Measurements from ENCODE around the gene CD84. TPM values are rescaled to one million over a fixed set of nuclear protein-coding genes. Genes with fewer than 3 reads are reported as not detected.
"Not testable (repeated sequence)": the region's sequence is repeated elsewhere in the genome, so short reads cannot be mapped to it uniquely, and the experiment has no call there.

Gene CD84, protein sequence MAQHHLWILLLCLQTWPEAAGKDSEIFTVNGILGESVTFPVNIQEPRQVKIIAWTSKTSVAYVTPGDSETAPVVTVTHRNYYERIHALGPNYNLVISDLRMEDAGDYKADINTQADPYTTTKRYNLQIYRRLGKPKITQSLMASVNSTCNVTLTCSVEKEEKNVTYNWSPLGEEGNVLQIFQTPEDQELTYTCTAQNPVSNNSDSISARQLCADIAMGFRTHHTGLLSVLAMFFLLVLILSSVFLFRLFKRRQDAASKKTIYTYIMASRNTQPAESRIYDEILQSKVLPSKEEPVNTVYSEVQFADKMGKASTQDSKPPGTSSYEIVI
- total RNA-seq (2014; rRNA removed; shearing (Covaris generic)) = not detected in 2 replicates

DNA sequence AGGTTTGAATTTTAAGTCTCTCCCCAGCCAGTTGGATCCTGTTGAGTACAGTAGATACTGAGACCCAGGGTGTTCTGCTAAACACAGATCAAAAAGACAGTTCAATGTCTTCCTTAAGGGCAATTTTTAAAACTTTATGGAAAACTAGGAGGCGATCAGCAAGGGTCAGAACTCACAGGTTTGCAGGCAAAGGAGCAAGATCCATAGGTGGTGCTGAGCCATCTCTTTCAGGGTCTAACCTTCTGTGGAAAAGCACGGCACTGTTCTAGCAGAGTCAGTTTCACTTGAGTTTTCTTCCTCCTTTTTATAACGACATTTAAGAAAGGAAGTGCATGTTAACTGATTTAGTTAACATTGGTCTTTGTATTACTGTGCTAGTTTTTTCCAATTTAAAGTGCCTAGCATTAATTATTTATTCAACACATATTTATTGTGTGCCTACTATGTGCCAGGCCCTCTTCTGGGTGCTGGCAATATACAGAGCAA, at the start of gene CD84:
CD84 (minus strand) TSS at position 281 of the 486 bp plus-strand sequence; CDS start at position 222, 59 bp downstream.
- no peak for DNase-seq (ENCODE audit: low spot score)

DNA sequence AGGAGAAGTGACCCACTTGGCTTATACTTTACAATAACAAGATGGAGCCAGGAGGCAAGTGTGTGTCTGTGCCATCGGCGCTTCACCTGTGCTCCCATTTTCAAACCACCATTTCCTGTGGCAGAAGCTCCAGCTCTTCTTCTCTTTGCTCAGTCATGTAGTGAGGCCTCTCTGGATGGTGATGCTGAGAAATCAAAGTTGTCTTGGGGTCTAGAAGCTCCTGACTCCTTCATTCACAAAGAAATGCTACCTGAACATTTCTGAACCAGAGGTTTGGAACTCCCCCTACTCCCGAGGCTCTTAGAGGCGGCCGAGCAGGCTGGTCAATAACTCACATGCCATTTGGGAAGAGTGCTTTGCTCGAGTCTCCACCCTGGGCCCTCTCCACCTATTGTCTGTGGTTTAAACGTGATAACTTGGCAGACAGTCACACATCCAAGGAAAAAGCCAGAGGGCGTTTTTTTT, 49.5 kb upstream of the CD84 start:
- no peak for DNase-seq (ENCODE audit: low spot score)

DNA sequence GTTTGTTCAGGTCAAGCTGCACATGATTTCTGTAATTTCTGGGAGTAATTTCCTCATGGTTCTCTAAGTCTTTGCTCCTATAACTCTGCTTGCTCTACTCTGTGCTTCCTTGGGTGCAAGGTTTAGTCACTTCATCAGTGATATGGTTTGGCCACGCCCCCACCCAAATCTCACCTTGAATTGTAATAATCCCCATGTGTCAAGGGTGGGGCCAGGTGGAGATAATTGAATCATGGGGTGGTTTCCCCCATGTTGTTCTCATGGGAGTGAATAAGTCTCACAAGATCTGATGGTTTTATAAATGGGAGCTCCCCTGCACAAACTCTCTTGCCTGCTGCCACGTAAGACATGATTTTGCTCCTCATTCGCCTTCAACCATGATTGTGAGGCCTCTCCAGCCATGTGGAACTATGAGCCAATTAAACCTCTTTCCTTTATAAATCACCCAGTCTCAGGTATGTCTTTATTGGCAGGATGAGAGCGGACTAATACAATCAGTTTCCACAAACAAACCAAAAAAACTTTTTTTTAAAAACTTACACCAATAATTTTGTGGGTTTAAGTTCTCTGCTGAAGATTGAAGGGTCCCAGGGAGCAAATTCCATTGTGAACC, 48.5 kb upstream of the CD84 start:
- not testable (repeated sequence) for DNase-seq (ENCODE audit: low spot score)

DNA sequence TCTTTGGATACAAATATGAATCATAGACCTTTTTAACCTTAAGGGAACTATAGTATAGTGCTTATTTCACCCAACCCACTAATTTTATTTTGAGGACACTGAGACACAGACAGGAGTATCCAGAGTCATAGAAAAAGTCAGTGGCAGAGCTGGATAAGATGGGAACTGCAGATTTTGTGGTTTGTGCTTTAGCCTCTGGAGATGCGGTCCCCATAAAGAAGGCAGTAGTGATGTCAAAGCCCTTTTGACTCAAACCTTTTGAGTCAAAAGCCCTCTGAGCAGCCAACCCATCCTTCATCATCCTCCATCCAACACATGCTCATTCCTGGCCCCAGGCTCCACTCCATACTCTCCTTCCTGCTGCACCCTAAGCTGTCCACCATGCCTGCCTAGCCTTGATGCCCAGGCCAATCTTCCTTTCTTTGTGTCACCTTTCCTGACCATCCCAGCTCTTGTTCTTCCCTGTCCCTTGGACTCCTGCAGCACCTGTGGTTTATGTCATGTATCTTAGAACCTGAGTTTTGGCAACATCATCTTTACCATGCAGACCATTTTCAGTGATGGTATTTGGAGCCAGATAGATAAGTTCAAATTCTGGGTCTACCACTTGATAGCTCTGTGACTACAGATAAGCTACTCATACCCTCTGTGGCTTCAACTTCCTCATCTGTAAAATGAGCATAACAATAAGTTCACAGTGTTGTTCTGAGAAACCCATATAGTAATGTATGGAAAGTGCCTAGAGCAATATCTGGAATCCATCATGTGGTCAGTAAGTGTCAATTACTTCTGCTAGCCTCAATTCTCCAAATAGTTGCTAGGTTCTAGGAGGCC, 47.4 kb upstream of the CD84 start:
- no peak for DNase-seq (ENCODE audit: low spot score)

DNA sequence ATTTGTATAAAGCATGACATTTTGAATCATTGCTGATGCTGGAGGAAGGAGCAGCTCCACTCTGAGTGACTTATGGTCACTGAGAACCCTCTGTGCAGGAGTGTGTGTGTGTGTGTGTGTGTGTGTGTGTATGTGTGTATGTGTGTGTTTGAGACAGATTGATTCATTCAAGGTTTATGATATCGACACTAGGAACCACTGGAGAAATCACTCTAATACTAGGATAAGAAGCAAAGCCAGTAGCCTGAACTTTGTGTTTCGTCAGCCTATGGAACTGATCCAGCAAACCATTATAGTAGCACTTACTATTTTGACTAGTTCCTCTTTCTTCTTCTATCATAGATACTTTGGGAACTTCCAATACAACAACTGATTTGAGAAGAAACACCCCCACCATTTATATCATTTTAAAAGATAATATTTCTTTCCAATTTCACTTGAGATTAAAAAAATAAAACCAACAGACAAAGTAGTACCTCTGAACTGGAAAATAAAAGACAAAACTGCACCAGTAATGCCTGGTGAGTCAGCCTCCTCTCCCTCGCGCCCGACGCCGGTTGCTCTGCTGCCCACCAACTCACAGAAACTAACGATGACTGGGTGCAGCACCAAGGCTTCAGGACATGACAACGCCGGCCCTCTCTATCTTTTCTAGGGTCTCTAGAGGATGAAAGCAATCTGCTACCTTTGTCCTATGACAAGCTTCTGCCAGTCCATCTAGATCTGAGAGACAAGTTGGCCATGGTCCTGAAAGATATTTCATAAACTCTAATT, 46.6 kb upstream of the CD84 start:
- no peak for DNase-seq (ENCODE audit: low spot score)

DNA sequence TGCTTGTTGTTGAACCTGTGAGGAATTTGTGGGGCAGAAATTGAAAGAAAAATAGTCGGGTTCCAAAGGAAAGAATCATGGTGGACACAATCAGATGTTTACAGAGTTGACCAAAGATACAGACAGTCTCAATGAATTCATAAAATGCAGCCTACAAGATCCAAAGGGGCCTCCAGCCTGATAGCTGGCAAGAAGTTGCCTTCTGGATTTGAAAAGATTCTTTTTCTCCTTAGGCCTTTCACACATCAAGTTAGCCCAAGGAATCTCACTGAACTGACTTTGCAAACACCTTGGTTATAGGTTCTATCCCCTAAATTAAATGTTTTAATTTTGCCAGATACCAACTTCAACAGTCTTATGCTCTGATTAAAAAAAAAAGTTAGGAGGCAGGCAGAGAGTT, 46.0 kb upstream of the CD84 start:
- no peak for DNase-seq (ENCODE audit: low spot score)

DNA sequence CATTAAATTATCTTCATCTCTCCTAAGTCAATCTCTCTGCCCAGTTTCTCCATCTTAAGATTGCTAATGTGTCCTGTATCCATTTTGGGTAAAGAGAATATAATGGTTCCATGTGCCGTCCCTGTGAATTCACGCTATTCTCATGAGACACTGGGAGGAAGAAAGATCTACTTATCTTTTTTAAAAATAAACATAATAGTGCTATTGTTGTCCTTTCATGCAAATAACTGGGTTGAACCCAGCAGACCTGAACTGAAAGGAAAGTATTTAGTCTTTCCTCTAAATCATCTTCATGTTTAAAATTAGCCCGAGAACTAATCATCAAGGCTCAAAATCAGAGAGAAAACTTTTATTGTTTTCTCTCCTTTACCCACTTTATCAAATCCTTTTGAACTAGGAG, 45.2 kb upstream of the CD84 start:
- DNase-seq (ENCODE audit: low spot score) = no peak

DNA sequence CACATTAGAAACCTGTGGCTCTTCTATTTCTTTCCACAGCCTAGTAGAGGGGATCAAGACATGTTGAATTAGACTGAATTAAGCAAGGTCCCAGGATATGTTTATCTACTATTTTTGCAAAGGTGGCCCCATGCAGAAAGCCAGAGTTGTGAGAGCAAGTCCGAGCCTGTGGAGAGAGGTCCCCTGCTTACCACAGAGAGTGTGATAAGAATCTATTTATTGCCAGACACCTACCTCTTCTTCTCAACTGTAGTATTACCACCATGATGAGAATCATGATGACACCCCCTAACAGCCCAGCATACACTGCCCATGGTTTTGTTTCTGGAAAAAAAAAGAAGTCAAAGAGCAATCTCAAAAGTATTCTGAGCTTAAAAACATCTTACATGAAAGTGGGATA, 44.6 kb upstream of the CD84 start:
- DNase-seq (ENCODE audit: low spot score) = no peak

DNA sequence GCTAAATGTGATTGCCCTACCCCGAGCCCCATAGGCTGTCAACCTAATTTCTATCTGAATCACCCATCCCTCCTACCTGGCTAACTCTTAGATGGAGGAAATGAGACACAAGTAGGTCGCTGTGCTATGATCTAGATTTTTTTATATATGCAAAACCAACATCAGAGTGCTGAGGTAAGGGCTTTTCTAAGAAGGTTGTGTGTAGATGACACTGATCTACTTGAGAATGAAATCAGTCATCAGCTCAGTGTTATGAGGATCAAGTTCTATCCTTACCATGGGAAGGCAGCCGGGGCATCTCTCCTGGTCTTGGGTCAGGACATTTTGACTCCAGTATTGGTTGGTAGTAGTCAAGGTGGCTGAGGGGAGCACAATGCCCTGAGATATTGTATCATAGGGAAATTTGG, 43.9 kb upstream of the CD84 start:
- no peak for DNase-seq (ENCODE audit: low spot score)

DNA sequence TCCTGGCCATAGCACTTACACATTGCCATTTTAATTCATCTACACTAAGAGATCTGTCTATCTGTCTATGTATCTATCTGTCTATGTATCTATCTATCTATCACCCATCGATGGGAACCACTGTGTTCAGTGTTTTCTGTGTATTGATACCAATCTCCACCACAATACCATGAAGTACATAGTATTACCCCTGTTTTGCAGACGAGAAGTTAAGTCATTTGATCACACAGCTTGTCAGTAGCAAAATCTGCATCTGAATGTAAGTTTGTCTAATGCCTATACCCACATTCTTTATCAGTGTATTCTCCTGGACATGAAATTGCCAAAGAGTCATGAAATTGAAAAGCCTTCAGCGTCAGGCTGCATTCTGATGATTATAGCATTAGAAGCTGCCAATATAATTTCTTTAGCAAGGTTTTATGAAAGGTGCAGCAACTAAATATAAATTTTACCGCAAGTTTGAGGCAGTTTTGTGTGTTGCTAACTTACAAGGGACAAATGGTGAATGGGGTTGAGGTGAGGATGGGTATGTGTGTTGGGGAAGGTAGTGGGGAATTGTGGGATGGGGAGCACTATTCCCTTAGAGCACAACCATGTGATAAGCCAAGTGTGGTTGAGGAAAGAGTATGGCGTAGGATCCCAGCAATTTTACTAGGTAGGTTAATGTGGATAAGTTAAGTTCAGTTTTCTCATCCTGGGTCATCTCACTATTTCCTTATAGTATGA, 43.4 kb upstream of the CD84 start:
- no peak for DNase-seq (ENCODE audit: low spot score)

DNA sequence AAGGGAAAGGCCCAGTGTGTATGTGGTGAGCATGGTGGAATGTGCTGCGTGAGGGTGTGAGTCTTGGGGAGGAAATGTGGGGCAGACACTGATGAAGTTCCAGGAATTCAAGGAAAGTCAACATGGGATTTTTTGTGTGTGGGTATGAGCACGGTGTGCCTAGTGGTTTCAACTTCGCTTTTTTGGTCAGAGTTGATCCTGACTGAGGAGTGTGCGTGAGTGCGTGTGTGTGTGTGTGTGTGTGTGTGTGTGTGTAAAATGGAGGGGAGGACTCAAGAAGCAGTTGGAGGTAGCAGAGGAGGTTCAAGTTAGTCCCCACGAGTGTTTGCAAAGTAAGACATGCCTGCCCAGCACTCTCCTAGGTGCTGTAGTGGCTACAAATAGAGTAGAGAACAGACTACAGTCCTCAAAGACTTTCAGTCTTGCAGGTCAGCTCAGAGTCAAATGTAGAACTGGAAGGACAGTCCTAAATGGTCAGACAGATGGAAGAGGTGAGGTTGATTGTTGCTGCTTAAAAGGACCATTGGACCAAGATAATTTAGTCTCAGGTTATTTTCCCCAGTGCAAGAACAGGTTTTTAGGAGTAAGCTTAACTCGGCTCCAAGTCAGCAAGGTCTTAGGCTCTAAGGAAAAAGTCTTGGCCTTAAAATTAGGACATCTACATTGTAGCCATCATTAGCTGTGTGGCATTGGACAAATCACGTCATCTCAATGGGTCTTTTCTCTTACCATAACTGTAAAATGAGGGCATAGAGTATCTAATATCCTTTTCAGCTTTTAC, 42.5 kb upstream of the CD84 start:
- no peak for DNase-seq (ENCODE audit: low spot score)

DNA sequence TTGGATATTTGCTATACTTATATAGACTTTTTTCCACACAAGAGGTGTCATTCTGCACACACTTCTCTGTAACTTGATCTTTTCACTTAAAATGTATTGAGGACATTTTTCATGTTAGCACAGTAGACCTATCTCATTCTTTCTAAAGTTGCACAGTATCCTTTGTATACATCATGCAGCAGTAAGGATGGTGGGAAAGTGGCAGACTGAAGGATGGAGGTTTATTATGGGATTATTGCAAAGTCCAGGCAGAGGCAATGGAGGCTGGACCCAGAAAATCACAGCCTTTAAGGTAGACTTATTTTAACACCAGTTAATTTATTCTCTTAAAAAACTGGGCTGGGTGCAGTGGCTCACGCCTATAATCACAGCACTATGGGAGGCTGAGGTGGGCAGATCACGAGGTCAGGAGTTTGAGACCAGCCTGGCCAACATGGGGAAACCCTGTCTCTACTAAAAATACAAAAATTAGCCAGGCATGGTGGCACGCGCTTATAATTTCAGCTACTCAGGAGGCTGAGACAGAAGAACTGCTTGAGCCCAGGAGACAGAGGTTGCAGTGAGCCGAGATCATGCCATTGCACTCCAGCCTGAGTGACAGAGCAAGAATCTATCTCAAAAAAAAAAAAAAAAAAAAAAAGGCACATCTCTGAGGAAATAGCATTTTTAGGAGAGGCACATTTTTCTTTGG, 41.8 kb upstream of the CD84 start:
- DNase-seq (ENCODE audit: low spot score) = no peak

DNA sequence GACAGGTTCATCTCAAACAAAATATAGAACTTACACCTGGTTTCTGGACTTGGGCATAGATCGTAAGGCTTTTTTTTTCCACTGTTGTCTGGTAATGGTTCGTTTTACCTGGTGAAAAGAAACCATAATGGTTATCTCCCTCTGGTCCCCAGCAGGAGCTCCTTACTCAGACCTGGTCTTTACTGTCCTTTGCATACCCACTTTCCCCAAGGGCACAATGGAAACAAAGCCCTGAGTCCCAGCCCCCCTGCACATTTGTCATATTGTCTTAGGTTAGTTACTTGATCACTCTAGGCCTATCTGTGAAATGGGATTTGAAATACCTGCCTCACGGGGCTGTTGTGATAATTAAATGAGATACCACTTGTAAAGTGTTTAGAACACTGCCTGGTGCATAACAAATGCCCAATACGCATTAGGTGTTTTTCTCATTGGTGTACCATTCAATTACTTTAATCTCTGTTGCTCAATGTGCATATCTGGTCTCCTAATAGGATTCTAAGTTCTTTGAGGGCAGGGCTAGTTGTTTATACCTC, 40.5 kb upstream of the CD84 start:
- DNase-seq (ENCODE audit: low spot score) = no peak

DNA sequence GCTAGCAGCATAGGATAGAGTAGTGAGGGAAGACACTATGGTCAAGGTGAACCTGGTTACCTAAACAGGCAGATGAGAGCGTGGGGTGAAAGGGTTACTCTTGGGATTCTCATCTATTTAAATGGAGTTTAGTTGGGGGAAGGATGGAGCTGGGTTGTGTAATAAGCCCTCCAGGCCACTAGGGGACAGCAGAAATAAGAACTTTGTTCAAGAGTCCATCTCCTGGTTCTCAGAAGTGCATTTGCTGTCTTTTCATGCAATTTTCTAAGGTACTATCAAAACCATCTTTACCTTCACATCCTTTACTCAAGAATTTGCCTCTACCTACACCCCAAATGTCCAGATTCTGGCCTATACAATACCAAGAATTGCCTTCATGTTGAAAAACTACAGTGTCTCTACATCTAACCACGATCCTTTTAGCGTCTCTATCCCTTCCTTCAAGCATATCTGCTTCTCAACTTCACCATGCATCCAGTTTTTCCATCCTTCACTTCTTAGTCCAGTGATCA, 39.5 kb upstream of the CD84 start:
- peak; percentile 21 for DNase-seq (ENCODE audit: low spot score)

DNA sequence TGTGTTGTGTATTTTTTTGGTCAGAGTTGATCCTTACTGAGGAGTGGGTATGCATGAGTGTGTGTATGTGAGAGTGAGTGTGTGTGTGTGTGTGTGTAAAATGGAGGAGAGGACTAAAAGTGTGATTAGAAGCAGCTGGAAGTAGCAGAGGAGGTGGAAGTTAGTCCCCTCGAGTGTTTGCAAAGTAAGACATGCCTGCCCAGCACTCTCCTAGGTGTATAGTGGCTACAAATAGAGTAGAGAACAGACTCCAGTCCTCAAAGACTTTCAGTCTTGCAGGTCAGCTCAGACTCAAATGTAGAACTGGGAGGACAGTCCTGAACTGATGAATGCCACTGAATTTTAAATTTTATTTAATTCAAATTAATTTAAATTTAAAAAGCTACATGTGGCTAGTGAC, 39.0 kb upstream of the CD84 start:
- DNase-seq (ENCODE audit: low spot score) = no peak

DNA sequence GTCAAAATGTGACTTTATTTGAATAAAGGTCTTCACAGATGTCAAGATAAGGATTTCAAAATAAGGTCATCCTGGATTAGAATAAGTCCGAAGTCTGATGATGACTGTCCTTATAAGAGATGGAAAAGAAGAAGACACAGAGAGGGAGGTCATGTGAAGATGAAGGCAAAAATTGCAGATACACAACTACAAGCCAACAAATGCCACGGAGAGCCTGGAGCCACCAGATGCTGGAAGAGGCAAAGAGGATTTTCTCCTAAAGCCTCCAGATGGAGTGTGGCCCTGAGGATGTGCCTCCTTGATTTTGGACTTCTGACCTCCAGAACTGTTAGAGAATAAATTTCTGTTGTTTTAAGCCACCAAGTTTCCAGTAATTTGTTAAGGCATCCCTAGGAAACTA, 36.4 kb upstream of the CD84 start:
- DNase-seq (ENCODE audit: low spot score) = no peak

DNA sequence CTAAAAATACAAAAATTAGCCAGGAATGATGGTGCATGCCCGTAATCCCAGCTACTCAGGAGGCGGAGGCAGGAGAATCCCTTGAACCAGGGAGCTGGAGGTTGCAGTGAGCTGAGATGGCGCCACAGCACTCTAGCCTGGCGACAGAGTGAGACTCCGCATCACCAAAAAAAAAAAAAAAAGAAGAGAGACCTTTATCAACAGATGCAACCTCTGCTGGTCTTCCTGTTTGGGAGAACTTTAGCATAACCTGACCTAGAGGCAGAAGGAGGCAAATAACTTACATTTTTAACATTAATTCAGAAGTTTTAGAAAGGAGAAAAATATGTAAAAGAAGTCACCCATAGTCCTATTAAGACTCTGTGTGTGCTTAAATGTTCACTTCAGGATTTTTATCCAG, 35.1 kb upstream of the CD84 start:
- DNase-seq (ENCODE audit: low spot score) = no peak

DNA sequence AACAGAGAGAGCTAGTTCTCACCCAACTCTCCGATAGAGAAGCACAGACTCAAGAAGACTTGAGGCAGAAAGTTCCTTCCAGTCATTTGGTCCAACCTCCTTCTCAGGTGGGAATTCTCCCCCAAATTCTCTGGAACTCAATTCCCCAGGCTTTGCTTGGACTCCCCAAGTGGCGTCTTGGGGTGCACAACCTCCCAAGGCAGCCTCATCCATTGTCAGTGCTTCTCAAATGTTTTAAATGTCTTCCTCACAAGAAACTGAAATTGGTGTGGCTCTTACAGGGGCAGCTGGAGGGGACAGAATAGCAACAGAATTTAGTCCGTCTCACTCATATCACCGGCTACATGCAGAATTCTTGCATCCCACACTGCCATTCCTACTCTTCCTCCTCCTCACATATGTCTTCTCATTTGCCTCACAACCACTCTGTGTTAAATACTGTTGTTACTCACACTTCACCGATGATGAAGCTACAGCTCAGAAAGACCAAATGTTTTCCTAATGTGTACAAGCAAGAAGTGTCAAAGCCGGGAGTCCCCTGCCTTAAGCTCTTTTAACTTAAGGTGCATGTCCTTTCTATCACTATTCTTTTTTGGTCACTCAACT, 33.4 kb upstream of the CD84 start:
- no peak for DNase-seq (ENCODE audit: low spot score)
